Activated naive CD4-positive, alpha-beta T cell treated with anti-CD3 and anti-CD28 coated beads for 36 hours (primary cell): Measurements from ENCODE around the gene SMIM28. TPM values are rescaled to one million over a fixed set of nuclear protein-coding genes. Genes with fewer than 3 reads are reported as not detected.
A peak's percentile ranks its signal among the peaks of the same experiment; 100 is the strongest.
"Not testable (repeated sequence)": the region's sequence is repeated elsewhere in the genome, so short reads cannot be mapped to it uniquely, and the experiment has no call there.

Experiments used
- CTCF ChIA-PET: fragments of 350-600 bp; sonication (Branson Sonifier 250); formaldehyde crosslinking; loops from one replicate; lab custom pipeline; 2021; ENCODE audit warnings: antibody characterized with exemption; lab: Charles Lee
- DNase-seq: peaks from one replicate; pipeline ENCODE4 v3.0.0-alpha.2; 2020
- H3K27ac Mint-ChIP-seq: one replicate; pipeline ENCODE4 v1.8.0; 2021; ENCODE audit warnings: mild to moderate bottlenecking, mixed read lengths
- H3K27me3 Mint-ChIP-seq: one replicate; pipeline ENCODE4 v1.8.0; 2021; ENCODE audit warnings: low read depth, mixed read lengths
- H3K36me3 Mint-ChIP-seq: one replicate; pipeline ENCODE4 v1.8.0; 2021; ENCODE audit warnings: low read depth, mixed read lengths
- H3K4me1 Mint-ChIP-seq: one replicate; pipeline ENCODE4 v1.8.0; 2021; ENCODE audit warnings: low read depth, mixed read lengths
- H3K4me3 Mint-ChIP-seq: one replicate; pipeline ENCODE4 v1.8.0; 2021; ENCODE audit warnings: mild to moderate bottlenecking, moderate library complexity, mixed read lengths
- H3K9me3 Mint-ChIP-seq: one replicate; pipeline ENCODE4 v1.8.0; 2021; ENCODE audit warnings: mixed read lengths
- intact Hi-C: fragments of 100-400 bp; cut with micrococcal nuclease; formaldehyde crosslinking; loops from one replicate; pipeline ENCODE4 v1.15.1; 2023
- total RNA-seq, 2 experiments: library from RNA; stranded (reverse); gene quantifications; one replicate each; pipeline ENCODE4 v1.2.3, GENCODE V29; 2021

Gene SMIM28
- total RNA-seq, 2 experiments from 2014 or later = not detected

GRCh38 chr6:138415125-138415524 is 37.4 kb downstream of the SMIM28 start:
- no peaks in the 10 kb centered on the region for H3K9me3 Mint-ChIP-seq
- intact Hi-C loops = loop anchor here (10.0 kb wide), 2 partner anchors 460 to 540 kb away; no protein-coding TSS in a partner anchor
- DNase-seq = no peak
- CTCF ChIA-PET = interaction anchor here (0.6 kb wide), 1 partner anchor 106 kb away, joined by 3 read pairs; no protein-coding TSS in a partner anchor
- no peak overlapping the region for H3K27ac Mint-ChIP-seq
- peaks cover 35% of the 10 kb centered on the region for H3K4me1 Mint-ChIP-seq
- H3K4me3 Mint-ChIP-seq = no peak overlapping the region
- peaks cover 51% of the 10 kb centered on the region for H3K36me3 Mint-ChIP-seq
- no peaks in the 10 kb centered on the region for H3K27me3 Mint-ChIP-seq

- CTCF ChIA-PET = interaction anchor here (1.0 kb wide), 1 partner anchor 105 kb away, joined by 3 read pairs; no protein-coding TSS in a partner anchor
- H3K36me3 Mint-ChIP-seq = peaks cover 45% of the 10 kb centered on the region
- peaks cover 26% of the 10 kb centered on the region for H3K4me1 Mint-ChIP-seq
- intact Hi-C loops = loop anchor here (10.0 kb wide), 2 partner anchors 459 to 541 kb away; no protein-coding TSS in a partner anchor
- H3K27ac Mint-ChIP-seq = no peak overlapping the region
- no peak overlapping the region for H3K4me3 Mint-ChIP-seq
- H3K27me3 Mint-ChIP-seq = no peaks in the 10 kb centered on the region
- no peaks in the 10 kb centered on the region for H3K9me3 Mint-ChIP-seq
- DNase-seq = no peak
Measured at GRCh38 chr6:138416206-138416605, 38.5 kb downstream of the SMIM28 start.

- Mint-ChIP-seq H3K36me3 (peaks cover 36% of the 10 kb centered on the region), H3K27ac (peak overlapping the region; percentile 79), H3K4me1 (peaks cover 20% of the 10 kb centered on the region), H3K27me3 (no peaks in the 10 kb centered on the region), H3K9me3 (no peaks in the 10 kb centered on the region), H3K4me3 (no peak overlapping the region)
- intact Hi-C loops = loop anchor here (10.0 kb wide), 2 partner anchors 457 to 543 kb away; no protein-coding TSS in a partner anchor
- CTCF ChIA-PET = interaction anchor here (0.5 to 1.2 kb wide), 4 partner anchors 15 to 608 kb away, joined by 4 read pairs; no protein-coding TSS in a partner anchor
- DNase-seq = peak; percentile 46
Measured at GRCh38 chr6:138417493-138418117, 39.9 kb downstream of the SMIM28 start.

- Mint-ChIP-seq H3K36me3 (peaks cover 31% of the 10 kb centered on the region), H3K9me3 (no peaks in the 10 kb centered on the region), H3K27ac (peak overlapping the region; percentile 79), H3K4me3 (no peak overlapping the region), H3K4me1 (peaks cover 23% of the 10 kb centered on the region), H3K27me3 (no peaks in the 10 kb centered on the region)
- DNase-seq = peak; percentile 28
- CTCF ChIA-PET = interaction anchor here (0.5 to 1.2 kb wide), 4 partner anchors 15 to 607 kb away, joined by 4 read pairs; no protein-coding TSS in a partner anchor
- intact Hi-C loops = loop anchor here (10.0 kb wide), 2 partner anchors 457 to 543 kb away; no protein-coding TSS in a partner anchor
Measured at GRCh38 chr6:138418118-138418742, 40.5 kb downstream of the SMIM28 start.

- H3K36me3 Mint-ChIP-seq = peaks cover 24% of the 10 kb centered on the region
- peaks cover 25% of the 10 kb centered on the region for H3K4me1 Mint-ChIP-seq
- H3K27me3 Mint-ChIP-seq = no peaks in the 10 kb centered on the region
- no peak for DNase-seq
- no peak overlapping the region for H3K4me3 Mint-ChIP-seq
- H3K27ac Mint-ChIP-seq = no peak overlapping the region
- no peaks in the 10 kb centered on the region for H3K9me3 Mint-ChIP-seq
- intact Hi-C loops = loop anchor here (10.0 kb wide), 2 partner anchors 455 to 545 kb away; no protein-coding TSS in a partner anchor
- CTCF ChIA-PET = interaction anchor here (0.6 to 1.0 kb wide), 2 partner anchors 43 to 100 kb away, joined by 3 read pairs; no protein-coding TSS in a partner anchor
Measured at GRCh38 chr6:138419766-138420165, 42.1 kb downstream of the SMIM28 start.

GRCh38 chr6:138420356-138420755 is 42.7 kb downstream of the SMIM28 start:
- H3K9me3 Mint-ChIP-seq = no peaks in the 10 kb centered on the region
- no peaks in the 10 kb centered on the region for H3K27me3 Mint-ChIP-seq
- CTCF ChIA-PET = interaction anchor here (1.0 kb wide), 1 partner anchor 100 kb away, joined by 3 read pairs; no protein-coding TSS in a partner anchor
- H3K4me3 Mint-ChIP-seq = no peak overlapping the region
- H3K4me1 Mint-ChIP-seq = peaks cover 25% of the 10 kb centered on the region
- no peak overlapping the region for H3K27ac Mint-ChIP-seq
- intact Hi-C loops = no loop called here
- H3K36me3 Mint-ChIP-seq = peaks cover 20% of the 10 kb centered on the region
- DNase-seq = no peak

- no peak overlapping the region for H3K4me3 Mint-ChIP-seq
- no peaks in the 10 kb centered on the region for H3K9me3 Mint-ChIP-seq
- CTCF ChIA-PET = no interaction called here
- DNase-seq = no peak
- H3K27me3 Mint-ChIP-seq = no peaks in the 10 kb centered on the region
- H3K4me1 Mint-ChIP-seq = peaks cover 25% of the 10 kb centered on the region
- intact Hi-C loops = no loop called here
- H3K27ac Mint-ChIP-seq = no peak overlapping the region
- H3K36me3 Mint-ChIP-seq = peaks cover 20% of the 10 kb centered on the region
Measured at GRCh38 chr6:138421089-138421488, 43.4 kb downstream of the SMIM28 start.

- DNase-seq = no peak
- peaks cover 20% of the 10 kb centered on the region for H3K36me3 Mint-ChIP-seq
Measured at GRCh38 chr6:138421608-138422007, 43.9 kb downstream of the SMIM28 start.

GRCh38 chr6:138422861-138423260 is 45.2 kb downstream of the SMIM28 start:
- Mint-ChIP-seq H3K4me3 (no peak overlapping the region), H3K4me1 (peaks cover 17% of the 10 kb centered on the region), H3K27ac (no peak overlapping the region), H3K27me3 (no peaks in the 10 kb centered on the region), H3K36me3 (peaks cover 16% of the 10 kb centered on the region), H3K9me3 (no peaks in the 10 kb centered on the region)
- no peak for DNase-seq
- intact Hi-C loops = no loop called here
- CTCF ChIA-PET = interaction anchor here (0.7 to 1.4 kb wide), 3 partner anchors 251 to 307 kb away, joined by 3 to 4 read pairs (median 3); no protein-coding TSS in a partner anchor

More at GRCh38 chr6:138421608-138422007, 43.9 kb downstream of the SMIM28 start:
- H3K27me3 Mint-ChIP-seq = no peaks in the 10 kb centered on the region
- no peaks in the 10 kb centered on the region for H3K9me3 Mint-ChIP-seq
- peaks cover 25% of the 10 kb centered on the region for H3K4me1 Mint-ChIP-seq
- intact Hi-C loops = no loop called here
- no peak overlapping the region for H3K4me3 Mint-ChIP-seq
- CTCF ChIA-PET = interaction anchor here (1.4 kb wide), 1 partner anchor 304 kb away, joined by 3 read pairs; no protein-coding TSS in a partner anchor
- no peak overlapping the region for H3K27ac Mint-ChIP-seq

GRCh38 chr6:138424004-138424904 is 46.5 kb downstream of the SMIM28 start:
- Mint-ChIP-seq H3K27ac (no peak overlapping the region), H3K27me3 (no peaks in the 10 kb centered on the region), H3K36me3 (peaks cover 2% of the 10 kb centered on the region), H3K9me3 (no peaks in the 10 kb centered on the region), H3K4me1 (peaks cover 7% of the 10 kb centered on the region), H3K4me3 (no peak overlapping the region)
- intact Hi-C loops = no loop called here
- CTCF ChIA-PET = interaction anchor here (0.6 to 7.1 kb wide), 2 partner anchors 87 to 94 kb away, joined by 4 to 55 read pairs; no protein-coding TSS in a partner anchor
- DNase-seq = no peak

- intact Hi-C loops = not testable (repeated sequence)
Measured at GRCh38 chr6:138425256-138425655, 47.6 kb downstream of the SMIM28 start.

More at GRCh38 chr6:138425256-138425655, 47.6 kb downstream of the SMIM28 start:
- H3K4me1 Mint-ChIP-seq, DNase-seq, H3K36me3 Mint-ChIP-seq, H3K4me3 Mint-ChIP-seq, H3K27me3 Mint-ChIP-seq, H3K9me3 Mint-ChIP-seq, H3K27ac Mint-ChIP-seq: not testable (repeated sequence)
- CTCF ChIA-PET = interaction anchor here (2.7 to 7.1 kb wide), 2 partner anchors 84 to 93 kb away, joined by 17 to 55 read pairs; no protein-coding TSS in a partner anchor
